Muscle layer of duodenum (tissue), 2 donors: ENCODE results near the gene EFCC1.

Experiments
- H3K27ac ChIP-seq: one replicate; pipeline ENCODE4 v1.7.0; 2013; ENCODE audit warnings: mild to moderate bottlenecking, low read length
- H3K27me3 ChIP-seq: one replicate; pipeline ENCODE4 v1.7.0; 2013; ENCODE audit warnings: low read depth, mild to moderate bottlenecking, control low read depth, low read length
- H3K36me3 ChIP-seq, 2 donors: one replicate each; pipeline ENCODE4 v1.7.0; 2013; ENCODE audit warnings: low read length in 2 of 2, control low read depth in 1 of 2, mild to moderate bottlenecking in 1 of 2; ENCODE audit not compliant: insufficient read depth in 2 of 2, control insufficient read depth in 1 of 2
- H3K4me1 ChIP-seq, 2 donors: one replicate each; pipeline ENCODE4 v1.7.0; 2013; ENCODE audit warnings: low read length in 2 of 2, mild to moderate bottlenecking in 2 of 2, control low read depth in 1 of 2, moderate library complexity in 1 of 2; ENCODE audit not compliant: insufficient read depth in 2 of 2, control insufficient read depth in 1 of 2
- H3K4me3 ChIP-seq, 2 donors: one replicate each; pipeline ENCODE4 v1.7.0; 2013; ENCODE audit warnings: low read length in 2 of 2, low read depth in 1 of 2, mild to moderate bottlenecking in 1 of 2
- H3K9me3 ChIP-seq, 2 donors: one replicate each; pipeline ENCODE4 v1.7.0; 2013; ENCODE audit warnings: low read length in 2 of 2, control low read depth in 1 of 2, mild to moderate bottlenecking in 1 of 2; ENCODE audit not compliant: control insufficient read depth in 1 of 2
- donor health status: healthy.

The EFCC1 gene

GRCh38 chr3:129046732-129047552, 45.8 kb downstream of the EFCC1 start:
- Histone ChIP-seq H3K27me3 (peaks cover 5% of the 10 kb centered on the region), H3K27ac (no peak overlapping the region), H3K36me3 (no peaks in the 10 kb centered on the region), H3K9me3 (peaks cover 4 to 9% of the 10 kb centered on the region in 2 donors), H3K4me3 (no peak overlapping the region), H3K4me1 (peaks cover 0 to 17% of the 10 kb centered on the region in 2 donors)

- Histone ChIP-seq H3K4me3 (no peak overlapping the region), H3K9me3 (peaks cover 4 to 9% of the 10 kb centered on the region in 2 donors), H3K4me1 (peaks cover 0 to 22% of the 10 kb centered on the region in 2 donors), H3K27me3 (peaks cover 5% of the 10 kb centered on the region), H3K27ac (no peak overlapping the region), H3K36me3 (no peaks in the 10 kb centered on the region)
Observed at GRCh38 chr3:129047553-129047839, 46.4 kb downstream of the EFCC1 start.

GRCh38 chr3:129050556-129051295, 49.6 kb downstream of the EFCC1 start:
- Histone ChIP-seq H3K27ac (no peak overlapping the region), H3K4me1 (peaks cover 6 to 31% of the 10 kb centered on the region in 2 donors), H3K27me3 (peaks cover 4% of the 10 kb centered on the region), H3K4me3 (no peak overlapping the region), H3K9me3 (peaks cover 4 to 6% of the 10 kb centered on the region in 2 donors), H3K36me3 (no peaks in the 10 kb centered on the region)

GRCh38 chr3:129051871-129052340, 50.8 kb downstream of the EFCC1 start:
- no peak overlapping the region for H3K27ac ChIP-seq
- H3K4me1 ChIP-seq, result peaks cover 6 to 23% of the 10 kb centered on the region in 2 donors
- no peak overlapping the region for H3K4me3 ChIP-seq
- H3K9me3 ChIP-seq, result peaks cover 4 to 6% of the 10 kb centered on the region in 2 donors
- no peaks in the 10 kb centered on the region for H3K27me3 ChIP-seq
- H3K36me3 ChIP-seq, result no peaks in the 10 kb centered on the region

GRCh38 chr3:129052675-129053074, 51.6 kb downstream of the EFCC1 start:
- H3K4me1 ChIP-seq, result peaks cover 6 to 23% of the 10 kb centered on the region in 2 donors
- H3K27ac ChIP-seq, result no peak overlapping the region
- no peaks in the 10 kb centered on the region for H3K27me3 ChIP-seq
- no peaks in the 10 kb centered on the region for H3K36me3 ChIP-seq
- no peak overlapping the region for H3K4me3 ChIP-seq
- peaks cover 2 to 4% of the 10 kb centered on the region in 2 donors for H3K9me3 ChIP-seq

GRCh38 chr3:129054605-129055104, 53.6 kb downstream of the EFCC1 start:
- Histone ChIP-seq H3K9me3 (no peaks in the 10 kb centered on the region), H3K4me1 (peaks cover 6 to 32% of the 10 kb centered on the region in 2 donors), H3K27me3 (no peaks in the 10 kb centered on the region), H3K27ac (no peak overlapping the region), H3K36me3 (no peaks in the 10 kb centered on the region), H3K4me3 (no peak overlapping the region)

- H3K27ac ChIP-seq, result no peak overlapping the region
Observed at GRCh38 chr3:129056451-129057173, 55.5 kb downstream of the EFCC1 start.

GRCh38 chr3:129057249-129057648, 56.1 kb downstream of the EFCC1 start:
- no peaks in the 10 kb centered on the region for H3K9me3 ChIP-seq
- peaks cover 6 to 23% of the 10 kb centered on the region in 2 donors for H3K4me1 ChIP-seq
- no peaks in the 10 kb centered on the region for H3K36me3 ChIP-seq
- H3K27me3 ChIP-seq, result no peaks in the 10 kb centered on the region
- no peak overlapping the region for H3K27ac ChIP-seq
- H3K4me3 ChIP-seq, result no peak overlapping the region

More at GRCh38 chr3:129056451-129057173, 55.5 kb downstream of the EFCC1 start:
- Histone ChIP-seq H3K27me3 (no peaks in the 10 kb centered on the region), H3K36me3 (no peaks in the 10 kb centered on the region), H3K4me1 (peaks cover 6 to 29% of the 10 kb centered on the region in 2 donors), H3K9me3 (no peaks in the 10 kb centered on the region), H3K4me3 (no peak overlapping the region)

- H3K36me3 ChIP-seq, result no peaks in the 10 kb centered on the region
- no peaks in the 10 kb centered on the region for H3K9me3 ChIP-seq
- H3K4me1 ChIP-seq, result peaks cover 0 to 14% of the 10 kb centered on the region in 2 donors
- no peaks in the 10 kb centered on the region for H3K27me3 ChIP-seq
- H3K27ac ChIP-seq, result no peak overlapping the region
- no peak overlapping the region for H3K4me3 ChIP-seq
Observed at GRCh38 chr3:129058441-129059200, 57.5 kb downstream of the EFCC1 start.

GRCh38 chr3:129059311-129059958, 58.3 kb downstream of the EFCC1 start:
- Histone ChIP-seq H3K27me3 (no peaks in the 10 kb centered on the region), H3K27ac (no peak overlapping the region), H3K4me1 (peaks cover 0 to 9% of the 10 kb centered on the region in 2 donors), H3K36me3 (no peaks in the 10 kb centered on the region), H3K4me3 (no peak overlapping the region), H3K9me3 (no peaks in the 10 kb centered on the region)
